Heart right ventricle (tissue), 16 donors: Measurements from ENCODE around the gene CORO2A. TPM values are rescaled to one million over a fixed set of nuclear protein-coding genes. Genes with fewer than 3 reads are reported as not detected.

ENCODE experiments used
- ATAC-seq, 8 donors: fragments of 200-7000 bp; cut with Tn5 transposase; one replicate each; pipeline ENCODE4 v1.9.1; 2020; ENCODE audit warnings: mild to moderate bottlenecking in 8 of 8, moderate library complexity in 8 of 8, moderate number of reproducible peaks in 1 of 8
- DNase-seq, 2 donors: peaks; one replicate each; pipeline ENCODE4 v3.0.0-alpha.2; 2020
- H3K27ac ChIP-seq, 10 donors: fragments of 200-600 bp; sonication (generic) in 2 of 10; one replicate each; pipeline versions ENCODE4 v1.5.0 to v1.8.0; 2020 to 2022; ENCODE audit warnings: mild to moderate bottlenecking in 3 of 10
- H3K27me3 ChIP-seq, 7 donors: fragments of 200-600 bp; one replicate each; pipeline ENCODE4 v1.8.0; 2021 to 2022; ENCODE audit warnings: mild to moderate bottlenecking in 2 of 7
- H3K36me3 ChIP-seq, 9 donors: fragments of 200-600 bp; sonication (generic) in 1 of 9; one replicate each; pipeline versions ENCODE4 v1.5.0 to v1.8.0; 2020 to 2022; ENCODE audit warnings: mild to moderate bottlenecking in 2 of 9
- H3K4me1 ChIP-seq, 9 donors: fragments of 200-600 bp; sonication (generic) in 1 of 9; one replicate each; pipeline versions ENCODE4 v1.5.0 to v1.8.0; 2020 to 2022; ENCODE audit warnings: mild to moderate bottlenecking in 4 of 9
- H3K4me3 ChIP-seq, 10 donors: fragments of 200-600 bp; sonication (generic) in 2 of 10; one replicate each; pipeline versions ENCODE4 v1.5.0 to v1.8.0; 2020 to 2022; ENCODE audit warnings: mild to moderate bottlenecking in 7 of 10, moderate library complexity in 2 of 10
- H3K9me3 ChIP-seq, 11 donors: fragments of 200-600 bp in 10 of 11; sonication (generic) in 2 of 11; one replicate each; pipeline versions ENCODE4 v1.5.0 to v1.8.0; 2013 to 2022; ENCODE audit warnings: mild to moderate bottlenecking in 2 of 11, control low read depth in 1 of 11, moderate library complexity in 1 of 11
- CTCF ChIP-seq, 9 donors: fragments of 200-600 bp; sonication (generic) in 2 of 9; IDR thresholded peaks; one replicate each; pipeline versions ENCODE4 v1.5.0 to v1.8.0; 2021 to 2022; ENCODE audit warnings: antibody characterized with exemption in 9 of 9, mild to moderate bottlenecking in 5 of 9, moderate library complexity in 1 of 9
- WGBS, 2 donors: extraction: QIAGEN DNeasy Blood & Tissue Kit; methylation state at CpG; one replicate each; pipeline ENCODE4 v1.1.7; 2013; ENCODE audit warnings: inconsistent platforms in 1 of 2; 5-methylcytosine and 5-hydroxymethylcytosine counted together
- intact Hi-C, 10 donors: fragments of 100-400 bp; cut with DNase I; formaldehyde crosslinking; loops; one replicate each; pipeline versions ENCODE4 v1.11.1 to v1.14.2; 2022
- polyA plus RNA-seq, 2 donors: library from polyadenylated mRNA; stranded (reverse); fragments of 200-250 nt; gene quantifications; one replicate each; pipeline ENCODE4 v1.2.3, GENCODE V29; 2013
- total RNA-seq, 10 donors: library from RNA; stranded (reverse); fragmentation: NEBNext Ultra II Directional in 3 of 10; extraction: Animal tissue kit (Norgen Biotek cat#: 25700) in 3 of 10; gene quantifications; one replicate each; pipeline versions ENCODE4 v1.2.1 to v1.2.4, GENCODE V29; 2021 to 2023
- donor health status: Arrhythmogenic right ventricular cardiomyopathy.
- donor health status: ischemic (EF 13 %, LVEDD 7.1; RV severe dilation, severe dysfunction).
- donor health status: healthy with polysubstance abuse.
- donor health status: DM: no; HTN: yes; CAD: no.
- donor health status: DM: no; HTN: no; CAD: no.
- donor health status: ischemic (EF 25% LVEDD 6.9; RV normal size, moderate dysfunction).
- donor health status: ischemic (EF 25% LVEDD 5.7; RV mildly dilated, moderate dysfunction).
- donor health status: healthy.
- donor health status: DM: yes; HTN: yes; CAD: no.
- donor health status: Ischemic cardiomyopathy.
- donor health status: ischemic (EF 35%, LVEDD 5.7; RV mildly dilated, moderate dysfunction).
- donor health status: nonischemic (EF 11% LVEDD 7.7; RV severe dilation, severe dysfunction).
- donor health status: DM: yes; HTN: yes; CAD: no.
- donor health status: PGD.
- donor health status: ischemic (EF 29% LVEDD 5.4; RV normal size, mild dysfunction).
- donor health status: nonischemic (EF 23%, LVEDD 6.1; RV moderate dilation, normal function).

Gene CORO2A
- total and polyA plus RNA-seq, 12 donors = 0.06 to 0.90 (median 0.23) TPM

- Histone ChIP-seq H3K4me3 (no peak overlapping the region), H3K4me1 (peaks cover 0 to 17% (median 0%) of the 10 kb centered on the region in 9 donors), H3K27me3 (no peaks in the 10 kb centered on the region), H3K27ac (peak overlapping the region in 1 of 10 donors; percentile 27), H3K9me3 (no peaks in the 10 kb centered on the region), H3K36me3 (peaks cover 0 to 89% (median 0%) of the 10 kb centered on the region in 9 donors)
- ATAC-seq (no peak), DNase-seq (no peak)
- TF ChIP-seq CTCF (IDR thresholded peaks at IDR 0.05) = no peak
- intact Hi-C loops = no loop called here
- 86 to 91% methylated on average over 6 of the region's 6 CpGs for WGBS, 2 donors
Observed at GRCh38 chr9:98231770-98232478, 39.5 kb upstream of the CORO2A start.

- intact Hi-C loops = no loop called here
- WGBS, 2 donors = 91 to 94% methylated on average over 6 of the region's 6 CpGs
- Histone ChIP-seq H3K36me3 (peaks cover 0 to 98% (median 0%) of the 10 kb centered on the region in 9 donors), H3K4me3 (no peak overlapping the region), H3K9me3 (no peaks in the 10 kb centered on the region), H3K27me3 (no peaks in the 10 kb centered on the region), H3K27ac (peak overlapping the region in 1 of 10 donors; percentile 47), H3K4me1 (peaks cover 0 to 14% (median 0%) of the 10 kb centered on the region in 9 donors)
- DNase-seq (no peak), ATAC-seq (no peak)
- no peak for TF ChIP-seq CTCF (IDR thresholded peaks at IDR 0.05)
Observed at GRCh38 chr9:98230789-98231188, 38.4 kb upstream of the CORO2A start.

GRCh38 chr9:98230304-98230703 is 37.9 kb upstream of the CORO2A start:
- no peak for TF ChIP-seq CTCF (IDR thresholded peaks at IDR 0.05)
- Histone ChIP-seq H3K4me1 (peaks cover 0 to 14% (median 0%) of the 10 kb centered on the region in 9 donors), H3K27me3 (no peaks in the 10 kb centered on the region), H3K36me3 (peaks cover 0 to 98% (median 0%) of the 10 kb centered on the region in 9 donors), H3K9me3 (no peaks in the 10 kb centered on the region), H3K27ac (no peak overlapping the region), H3K4me3 (no peak overlapping the region)
- ATAC-seq (no peak), DNase-seq (no peak)
- intact Hi-C loops = no loop called here
- WGBS, 2 donors = 96 to 97% methylated on average over 6 of the region's 6 CpGs

- Histone ChIP-seq H3K36me3 (peaks cover 0 to 98% (median 0%) of the 10 kb centered on the region in 9 donors), H3K9me3 (no peaks in the 10 kb centered on the region), H3K27ac (no peak overlapping the region), H3K4me3 (no peak overlapping the region), H3K27me3 (no peaks in the 10 kb centered on the region), H3K4me1 (peaks cover 0 to 14% (median 0%) of the 10 kb centered on the region in 9 donors)
- intact Hi-C loops = no loop called here
- ATAC-seq (no peak), DNase-seq (no peak)
- TF ChIP-seq CTCF (IDR thresholded peaks at IDR 0.05) = no peak
- WGBS, 2 donors = 94 to 95% methylated on average over 3 of the region's 3 CpGs
Observed at GRCh38 chr9:98229620-98230019, 37.2 kb upstream of the CORO2A start.
